PC-3 (cell line): Measurements from ENCODE around the gene EFCAB9. TPM values are rescaled to one million over a fixed set of nuclear protein-coding genes. Genes with fewer than 3 reads are reported as not detected.
"Not testable (repeated sequence)": the region's sequence is repeated elsewhere in the genome, so short reads cannot be mapped to it uniquely, and the experiment has no call there.

ENCODE experiments used
- ATAC-seq: fragments of 200-7000 bp; cut with Tn5 transposase; 2 replicates; pipeline ENCODE4 v1.9.1; 2020; ENCODE audit warnings: mild to moderate bottlenecking, moderate library complexity
- BruUV-seq: library from RNA; stranded (reverse); fragments of 400-500 nt; replicated peaks from 2 replicates; lab custom pipeline; 2021; lab: Mats Ljungman, UMichigan
- CTCF ChIA-PET: fragments of 300-600 bp; sonication (Branson Sonifier 250); formaldehyde crosslinking; loops from one replicate; lab custom pipeline; 2022; ENCODE audit warnings: antibody characterized with exemption; lab: Charles Lee
- POLR2A ChIA-PET: fragments of 300-600 bp; sonication (Branson Sonifier 250); formaldehyde crosslinking; loops from one replicate; lab custom pipeline; 2022; ENCODE audit warnings: antibody characterized with exemption; ENCODE audit not compliant: unreplicated experiment; lab: Charles Lee
- DNase-seq: peaks from one replicate; pipeline ENCODE4 v3.0.0-alpha.2; 2015
- H2AFZ ChIP-seq: fragments of 300-600 bp; sonication (generic); 2 replicates; pipeline ENCODE4 v1.6.0; 2016; ENCODE audit warnings: antibody characterized with exemption, low read length
- H3F3A ChIP-seq: fragments of 300-600 bp; sonication (generic); one replicate; pipeline ENCODE4 v1.6.0; 2017; ENCODE audit warnings: antibody characterized with exemption, low read length, control low read depth, mild to moderate bottlenecking; ENCODE audit not compliant: unreplicated experiment
- H3K27ac ChIP-seq: fragments of 300-600 bp; sonication (generic); 2 replicates; pipeline ENCODE4 v1.5.1; 2016; ENCODE audit warnings: mild to moderate bottlenecking, low read length
- H3K27me3 ChIP-seq: fragments of 300-600 bp; sonication (generic); 2 replicates; pipeline ENCODE4 v1.6.1; 2016; ENCODE audit warnings: low read length, mixed read lengths
- H3K36me3 ChIP-seq: fragments of 300-600 bp; sonication (generic); 2 replicates; pipeline ENCODE4 v1.6.1; 2016; ENCODE audit warnings: low read depth, mixed run types, low read length, mixed read lengths
- H3K4me1 ChIP-seq: fragments of 300-600 bp; sonication (generic); 2 replicates; pipeline ENCODE4 v1.5.1; 2016; ENCODE audit warnings: low read length; ENCODE audit not compliant: insufficient read depth
- H3K4me2 ChIP-seq: fragments of 300-600 bp; sonication (generic); 2 replicates; pipeline ENCODE4 v1.6.0; 2016; ENCODE audit warnings: low read length
- H3K4me3 ChIP-seq: fragments of 300-600 bp; sonication (generic); 2 replicates; pipeline ENCODE4 v1.5.1; 2016; ENCODE audit warnings: mild to moderate bottlenecking, low read length, mixed read lengths
- H3K79me2 ChIP-seq: fragments of 300-600 bp; sonication (generic); 2 replicates; pipeline ENCODE4 v1.6.1; 2017; ENCODE audit warnings: low read length, mixed read lengths
- H3K9ac ChIP-seq: fragments of 300-600 bp; sonication (generic); 2 replicates; pipeline ENCODE4 v1.6.0; 2016; ENCODE audit warnings: mild to moderate bottlenecking, low read length
- H3K9me2 ChIP-seq: fragments of 300-600 bp; sonication (generic); replicated peaks from 2 replicates; pipeline ENCODE4 v1.6.1; 2016; ENCODE audit warnings: mixed run types, low read length, mixed read lengths
- H3K9me3 ChIP-seq: fragments of 300-600 bp; sonication (generic); 2 replicates; pipeline ENCODE4 v1.6.1; 2016; ENCODE audit warnings: low read length, mixed read lengths
- H4K20me1 ChIP-seq: fragments of 300-600 bp; sonication (generic); 2 replicates; pipeline ENCODE4 v1.6.1; 2016; ENCODE audit warnings: low read length, mixed read lengths
- EZH2 ChIP-seq: fragments of 300-600 bp; sonication (generic); IDR thresholded peaks from one replicate; pipeline ENCODE4 v1.6.1; 2017; ENCODE audit warnings: antibody characterized with exemption, mild to moderate bottlenecking, low read length; ENCODE audit not compliant: unreplicated experiment
- EZH2phosphoT487 ChIP-seq: fragments of 300-600 bp; sonication (generic); IDR thresholded peaks from 2 replicates; pipeline ENCODE4 v1.6.1; 2018; ENCODE audit warnings: mild to moderate bottlenecking, antibody characterized with exemption, low read length, borderline replicate concordance
- intact Hi-C: fragments of 100-400 bp; cut with micrococcal nuclease; formaldehyde crosslinking; loops from 2 replicates; pipeline ENCODE4 v1.9.0; 2023
- total RNA-seq: library from RNA; depleted of rRNA; stranded (reverse); fragments of >200 nt; gene quantifications from 2 replicates; pipeline ENCODE4 v1.2.3, GENCODE V29; 2014
- TF ChIP-seq, protein P1 (sequence below): fragments of 300-600 bp; sonication (generic); conservative IDR thresholded peaks from 2 replicates; pipeline ENCODE4 v1.5.1; 2017; ENCODE audit warnings: antibody characterized with exemption, low read depth, mild to moderate bottlenecking, low read length

The EFCAB9 gene
- total RNA-seq, 1 experiment from 2014 or later: not detected

DNA sequence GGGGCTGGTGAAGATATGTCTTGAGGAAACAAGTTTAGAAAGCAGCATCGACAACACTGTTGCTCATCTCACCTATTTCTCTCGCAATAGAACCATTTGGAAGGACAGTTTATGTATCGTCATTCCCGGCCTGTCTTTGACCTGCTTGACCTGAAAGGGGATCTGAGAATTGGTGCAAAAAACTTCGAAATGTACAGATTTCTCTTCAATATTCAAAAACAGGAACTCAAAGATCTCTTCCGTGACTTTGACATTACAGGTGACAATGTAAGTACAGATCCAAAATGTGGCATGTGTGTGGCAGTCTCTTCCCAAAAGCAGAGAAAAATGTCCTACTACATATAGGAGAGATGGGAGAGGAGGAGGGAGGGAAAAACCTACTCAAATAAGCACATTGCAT, 6.5 kb downstream of the EFCAB9 start:
- Histone ChIP-seq H3K27me3 (no peaks in the 10 kb centered on the region), H3K4me1 (no peaks in the 10 kb centered on the region), H3F3A (no peaks in the 10 kb centered on the region), H3K4me3 (no peak overlapping the region), H3K27ac (no peak overlapping the region), H3K79me2 (no peaks in the 10 kb centered on the region), H3K9me3 (no peaks in the 10 kb centered on the region), H3K36me3 (no peaks in the 10 kb centered on the region), H3K9ac (no peak overlapping the region), H4K20me1 (no peaks in the 10 kb centered on the region), H3K9me2 (no peaks in the 10 kb centered on the region), H2AFZ (no peak overlapping the region), H3K4me2 (no peak overlapping the region)
- ChIA-PET POLR2A (no interaction called here), CTCF (no interaction called here)
- no peak for ATAC-seq
- DNase-seq: no peak
- intact Hi-C loops: no loop called here
- no TSS peak for BruUV-seq
- no peak for TF ChIP-seq EZH2
- TF ChIP-seq EZH2phosphoT487: no peak

DNA sequence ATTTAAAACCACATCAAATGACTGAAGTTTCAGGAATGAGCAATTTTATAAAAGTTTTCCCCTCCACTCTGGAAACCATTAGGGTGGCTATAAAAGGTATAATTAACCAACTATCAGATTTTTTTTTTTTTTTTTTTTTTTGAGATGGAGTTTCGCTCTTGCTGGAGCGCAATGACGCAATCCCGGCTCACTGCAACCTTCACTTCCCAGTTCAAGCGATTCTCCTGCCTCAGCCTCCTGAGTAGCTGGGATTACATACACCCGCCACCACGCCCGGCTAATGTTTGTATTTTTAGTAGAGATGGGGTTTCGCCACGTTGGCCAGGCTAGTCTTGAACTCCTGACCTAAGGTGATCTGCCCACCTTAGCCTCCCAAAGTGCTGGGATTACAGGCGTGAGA, 12.0 kb downstream of the EFCAB9 start:
- H4K20me1 ChIP-seq, BruUV-seq, H3K79me2 ChIP-seq, H3K9ac ChIP-seq, H3F3A ChIP-seq, H3K4me2 ChIP-seq, H3K9me2 ChIP-seq, H3K4me1 ChIP-seq, POLR2A ChIA-PET, H3K36me3 ChIP-seq, H3K27me3 ChIP-seq, H3K9me3 ChIP-seq, H3K27ac ChIP-seq, CTCF ChIA-PET, ATAC-seq, DNase-seq, intact Hi-C loops, H3K4me3 ChIP-seq, H2AFZ ChIP-seq: not testable (repeated sequence)

DNA sequence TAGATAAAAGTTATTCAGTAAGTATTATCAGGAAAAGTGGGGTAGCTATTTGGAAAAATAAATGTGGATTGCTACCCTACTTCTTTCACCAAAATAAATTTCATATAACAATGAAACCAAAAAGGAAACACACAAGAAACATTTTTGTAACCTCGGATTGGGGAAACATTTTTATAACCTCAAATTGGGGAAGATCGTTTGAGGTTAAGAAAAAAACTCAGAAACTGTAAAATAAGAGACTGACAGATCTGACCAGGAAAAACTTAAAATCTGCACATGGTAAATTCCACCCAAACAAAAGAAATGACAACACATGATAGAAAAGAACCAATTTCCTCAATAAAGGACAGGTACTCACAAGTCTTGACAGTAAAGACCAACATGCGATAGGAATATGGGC, 13.5 kb downstream of the EFCAB9 start:
- Histone ChIP-seq H3K27me3 (no peaks in the 10 kb centered on the region), H3K9me3 (no peaks in the 10 kb centered on the region), H3K4me1 (no peaks in the 10 kb centered on the region), H3K27ac (no peak overlapping the region), H3K9me2 (no peaks in the 10 kb centered on the region), H3K79me2 (no peaks in the 10 kb centered on the region), H3F3A (no peaks in the 10 kb centered on the region), H3K4me2 (no peak overlapping the region), H2AFZ (no peak overlapping the region), H3K4me3 (no peak overlapping the region), H3K36me3 (peaks cover 10% of the 10 kb centered on the region; the same call in 1 of the 2 replicates), H3K9ac (no peak overlapping the region), H4K20me1 (no peaks in the 10 kb centered on the region)
- CTCF ChIA-PET: no interaction called here
- DNase-seq: no peak
- intact Hi-C loops: no loop called here
- TF ChIP-seq EZH2 (no peak), EZH2phosphoT487 (no peak)
- TF ChIP-seq, protein P1, sequence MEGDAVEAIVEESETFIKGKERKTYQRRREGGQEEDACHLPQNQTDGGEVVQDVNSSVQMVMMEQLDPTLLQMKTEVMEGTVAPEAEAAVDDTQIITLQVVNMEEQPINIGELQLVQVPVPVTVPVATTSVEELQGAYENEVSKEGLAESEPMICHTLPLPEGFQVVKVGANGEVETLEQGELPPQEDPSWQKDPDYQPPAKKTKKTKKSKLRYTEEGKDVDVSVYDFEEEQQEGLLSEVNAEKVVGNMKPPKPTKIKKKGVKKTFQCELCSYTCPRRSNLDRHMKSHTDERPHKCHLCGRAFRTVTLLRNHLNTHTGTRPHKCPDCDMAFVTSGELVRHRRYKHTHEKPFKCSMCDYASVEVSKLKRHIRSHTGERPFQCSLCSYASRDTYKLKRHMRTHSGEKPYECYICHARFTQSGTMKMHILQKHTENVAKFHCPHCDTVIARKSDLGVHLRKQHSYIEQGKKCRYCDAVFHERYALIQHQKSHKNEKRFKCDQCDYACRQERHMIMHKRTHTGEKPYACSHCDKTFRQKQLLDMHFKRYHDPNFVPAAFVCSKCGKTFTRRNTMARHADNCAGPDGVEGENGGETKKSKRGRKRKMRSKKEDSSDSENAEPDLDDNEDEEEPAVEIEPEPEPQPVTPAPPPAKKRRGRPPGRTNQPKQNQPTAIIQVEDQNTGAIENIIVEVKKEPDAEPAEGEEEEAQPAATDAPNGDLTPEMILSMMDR: no peak
- POLR2A ChIA-PET: no interaction called here
- BruUV-seq: no TSS peak
- ATAC-seq: no peak

DNA sequence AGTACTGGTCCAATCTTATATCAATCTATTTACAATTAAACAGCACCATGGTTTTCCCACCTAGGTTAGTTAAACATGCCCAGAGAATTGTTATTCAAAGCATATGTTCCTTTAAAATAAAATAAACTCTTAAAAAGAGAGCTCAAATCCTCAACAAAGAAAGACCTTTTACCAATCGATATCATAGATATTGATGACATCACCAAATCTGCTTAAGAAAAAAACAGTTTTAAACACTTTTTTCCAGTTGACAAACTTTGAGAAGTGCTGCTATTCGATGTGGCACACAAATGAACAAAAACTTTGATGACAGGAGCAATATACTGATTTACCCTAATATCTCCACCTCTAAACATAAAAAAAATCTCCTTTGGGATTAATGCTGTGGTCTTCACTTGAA, 15.7 kb downstream of the EFCAB9 start:
- Histone ChIP-seq H3K27me3 (no peaks in the 10 kb centered on the region), H3K79me2 (no peaks in the 10 kb centered on the region), H3K36me3 (peaks cover 13% of the 10 kb centered on the region; the same call in 1 of the 2 replicates), H3F3A (no peaks in the 10 kb centered on the region), H3K9me3 (no peaks in the 10 kb centered on the region), H3K9ac (no peak overlapping the region), H3K4me2 (no peak overlapping the region), H3K4me1 (no peaks in the 10 kb centered on the region), H2AFZ (no peak overlapping the region), H3K4me3 (no peak overlapping the region), H4K20me1 (no peaks in the 10 kb centered on the region), H3K9me2 (no peaks in the 10 kb centered on the region), H3K27ac (no peak overlapping the region)
- TF ChIP-seq EZH2: no peak
- no peak for TF ChIP-seq EZH2phosphoT487
- TF ChIP-seq, protein P1: no peak
- intact Hi-C loops: no loop called here
- no TSS peak for BruUV-seq
- POLR2A ChIA-PET: no interaction called here
- DNase-seq (no peak), ATAC-seq (no peak)
- CTCF ChIA-PET: interaction anchor here (0.6 kb wide), 1 partner anchor 10 kb away, joined by 3 read pairs; no protein-coding TSS in a partner anchor
